ENCODE results near the gene LRRC27.

Gene LRRC27

DNA sequence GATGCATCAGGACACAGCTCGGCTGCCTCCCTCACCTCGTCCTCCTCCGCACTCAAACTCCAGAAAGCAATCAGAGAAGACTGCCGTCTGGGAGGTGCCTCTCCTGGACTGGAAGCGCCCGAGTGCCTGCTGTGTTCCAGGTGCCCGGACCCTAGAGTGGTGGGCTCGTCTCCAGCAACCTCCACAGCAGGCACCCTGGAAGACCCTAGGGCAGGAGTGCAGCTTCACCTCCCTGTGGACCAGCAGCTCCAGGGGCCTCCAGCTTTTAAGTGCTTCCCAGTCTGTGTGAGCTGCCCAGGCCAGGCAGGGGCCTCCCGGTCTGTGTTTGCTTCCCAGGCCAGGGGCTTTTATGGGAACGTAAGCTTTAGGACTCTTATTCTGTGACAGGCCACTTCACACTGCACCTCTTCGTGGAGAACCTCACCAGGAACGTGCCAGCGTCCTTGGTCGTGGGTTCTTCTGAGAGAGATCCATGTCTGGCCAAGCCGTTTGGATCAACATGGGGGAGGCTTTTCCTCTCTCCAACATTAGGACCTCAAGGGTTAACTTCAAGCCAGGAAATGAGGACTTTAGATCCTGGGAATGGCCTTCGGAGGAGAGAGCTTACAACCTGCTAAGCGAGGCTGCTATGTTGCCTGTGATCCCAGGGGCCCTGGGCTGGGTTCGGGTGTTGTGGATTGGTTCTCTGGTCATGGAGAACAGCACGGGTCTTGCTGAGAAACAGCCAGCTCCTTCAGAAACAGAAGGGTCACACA is 59.1 kb downstream of the LRRC27 start:
- no peak for DNase-seq (ENCODE audit: low read depth)

DNA sequence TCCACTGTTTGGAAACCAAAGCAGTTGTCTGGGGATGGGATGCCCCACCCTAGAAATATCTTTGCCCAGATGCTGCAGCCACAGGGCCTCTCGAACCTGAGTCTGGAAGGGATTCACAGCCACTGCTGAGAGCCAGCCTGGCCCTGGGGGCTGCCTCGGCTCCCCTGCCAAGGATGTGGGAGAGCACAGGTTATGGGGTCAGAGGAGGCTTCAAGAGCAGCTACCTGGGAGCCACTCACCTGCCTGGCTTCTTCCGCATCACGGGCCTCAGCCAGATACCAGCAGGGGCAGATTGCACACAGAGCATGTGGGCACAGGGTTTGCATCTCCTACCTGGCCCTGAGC is 59.7 kb downstream of the LRRC27 start:
- no peak for DNase-seq (ENCODE audit: low read depth)

DNA sequence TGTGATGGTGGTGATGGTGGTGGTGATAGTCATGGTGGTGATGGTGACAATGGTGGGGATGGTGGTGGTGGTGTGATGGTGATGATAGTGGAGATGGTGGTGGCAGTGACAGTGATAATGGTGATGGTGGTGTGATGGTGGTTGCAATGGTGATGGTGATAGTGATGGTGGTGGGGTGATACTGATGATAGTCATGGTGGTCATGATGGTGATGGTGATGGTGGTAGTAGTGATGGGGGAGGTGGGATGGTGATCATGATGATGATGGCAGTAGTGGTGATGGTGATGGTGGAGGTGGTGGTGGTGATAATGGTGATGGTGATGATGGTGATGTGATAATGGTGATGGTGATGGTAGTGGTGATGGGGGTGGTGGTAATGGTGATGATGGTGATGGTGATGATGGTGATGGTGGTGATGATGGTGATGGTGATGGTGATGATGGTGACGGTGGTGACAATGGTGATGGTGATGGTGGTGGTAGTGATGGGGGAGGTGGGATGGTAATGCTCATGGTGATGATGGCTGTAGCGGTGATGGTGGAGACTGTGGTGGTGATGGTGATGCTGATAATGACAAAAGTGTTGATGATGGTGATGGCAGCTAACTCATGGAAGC is 60.3 kb downstream of the LRRC27 start:
- DNase-seq (ENCODE audit: low read depth) = no peak

DNA sequence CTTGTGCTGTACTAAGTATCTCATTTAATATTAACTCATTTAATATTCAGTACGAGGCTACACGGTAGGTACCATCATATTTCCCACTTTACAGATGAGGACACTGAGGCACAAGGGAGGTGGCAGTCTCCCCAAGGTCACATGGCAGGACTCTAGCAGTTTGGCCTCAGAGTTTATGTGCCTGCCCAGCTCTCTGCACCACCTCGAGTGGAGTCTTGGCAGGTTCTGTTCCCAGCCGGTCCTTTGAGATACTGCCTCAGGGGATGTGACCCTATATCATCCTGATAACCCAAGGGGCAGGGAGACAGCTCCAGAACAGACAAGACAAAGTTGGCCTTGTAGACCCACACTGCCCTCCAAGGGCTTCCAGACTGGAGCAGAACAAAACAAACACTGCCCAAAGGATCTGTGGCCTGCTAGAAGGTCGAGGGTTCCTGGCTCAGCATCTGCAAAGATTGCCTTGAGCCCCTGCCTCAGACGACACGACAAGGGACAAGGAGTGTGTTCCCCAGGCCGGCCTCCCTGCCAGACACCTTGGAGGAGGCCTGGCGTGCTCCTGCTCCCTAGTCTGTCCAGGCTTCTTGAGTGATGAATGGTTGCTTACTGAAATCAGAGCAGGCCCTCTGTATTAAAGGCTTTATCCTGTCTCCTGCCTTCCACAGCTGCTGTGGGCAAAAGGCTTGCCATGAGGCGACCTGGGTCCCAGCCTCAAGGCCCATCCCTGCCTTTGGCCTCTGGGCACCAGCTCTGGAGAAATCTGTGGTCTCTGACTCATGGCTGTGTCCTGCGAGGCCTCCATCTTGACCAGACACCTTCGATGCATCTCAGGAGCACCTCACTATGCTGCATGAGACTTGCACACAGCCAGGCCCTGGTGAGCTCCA is 61.1 kb downstream of the LRRC27 start:
- peak; percentile 44 for DNase-seq (ENCODE audit: low read depth)

DNA sequence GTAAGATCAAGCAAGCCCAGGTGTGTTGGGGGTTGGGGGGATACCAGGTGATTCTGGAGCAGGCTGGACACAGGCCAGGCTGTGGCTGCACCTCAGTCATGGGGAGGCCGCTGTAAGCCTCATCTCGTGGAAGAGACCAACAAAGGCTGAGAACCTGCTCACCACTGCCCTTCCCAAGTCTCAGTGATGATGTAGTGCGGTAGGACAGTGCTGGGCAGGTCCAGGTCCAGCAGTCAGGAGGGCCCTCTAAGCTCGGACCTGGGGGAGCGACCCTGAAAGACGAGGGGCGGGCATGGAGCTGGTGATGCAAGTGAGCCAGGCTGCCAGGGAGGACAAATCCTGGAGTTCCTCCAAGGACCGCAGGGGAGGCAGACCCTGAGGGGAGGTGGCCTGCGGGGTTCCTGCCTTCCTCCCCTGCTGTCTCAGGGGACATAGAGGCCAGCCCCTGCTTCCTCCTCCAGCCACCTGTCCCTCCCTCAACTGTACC is 61.7 kb downstream of the LRRC27 start:
- DNase-seq (ENCODE audit: low read depth) = no peak

DNA sequence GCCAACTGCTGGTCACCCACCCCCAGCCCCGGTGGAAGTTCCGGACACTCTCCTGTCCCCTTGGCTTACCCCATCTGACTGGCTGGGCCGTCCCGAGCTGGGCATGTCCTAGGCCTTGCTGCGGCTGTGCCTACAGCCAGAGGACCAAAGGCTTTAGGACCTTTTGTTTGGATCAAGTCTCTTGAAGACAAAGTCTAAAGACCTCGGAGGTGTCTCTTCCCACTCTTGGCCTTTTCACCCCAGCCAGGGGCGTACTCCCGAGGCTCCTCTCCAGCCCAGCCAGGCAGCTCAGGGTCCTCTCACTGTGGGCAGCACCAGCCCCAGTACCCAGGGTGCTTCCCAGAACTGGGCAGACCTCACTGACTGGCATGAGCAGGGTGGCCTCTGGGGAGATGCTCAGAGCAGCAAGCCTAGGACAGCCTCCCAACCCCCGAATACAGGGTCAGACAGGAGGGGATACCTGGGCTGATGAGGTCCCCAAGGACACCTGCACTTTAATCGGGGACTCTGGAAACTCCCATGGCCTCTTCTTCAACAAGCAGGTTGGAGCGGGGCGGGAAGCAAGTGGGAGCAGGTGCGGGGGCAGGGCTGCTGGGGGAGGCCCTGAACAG is 62.3 kb downstream of the LRRC27 start:
- DNase-seq (ENCODE audit: low read depth) = no peak

DNA sequence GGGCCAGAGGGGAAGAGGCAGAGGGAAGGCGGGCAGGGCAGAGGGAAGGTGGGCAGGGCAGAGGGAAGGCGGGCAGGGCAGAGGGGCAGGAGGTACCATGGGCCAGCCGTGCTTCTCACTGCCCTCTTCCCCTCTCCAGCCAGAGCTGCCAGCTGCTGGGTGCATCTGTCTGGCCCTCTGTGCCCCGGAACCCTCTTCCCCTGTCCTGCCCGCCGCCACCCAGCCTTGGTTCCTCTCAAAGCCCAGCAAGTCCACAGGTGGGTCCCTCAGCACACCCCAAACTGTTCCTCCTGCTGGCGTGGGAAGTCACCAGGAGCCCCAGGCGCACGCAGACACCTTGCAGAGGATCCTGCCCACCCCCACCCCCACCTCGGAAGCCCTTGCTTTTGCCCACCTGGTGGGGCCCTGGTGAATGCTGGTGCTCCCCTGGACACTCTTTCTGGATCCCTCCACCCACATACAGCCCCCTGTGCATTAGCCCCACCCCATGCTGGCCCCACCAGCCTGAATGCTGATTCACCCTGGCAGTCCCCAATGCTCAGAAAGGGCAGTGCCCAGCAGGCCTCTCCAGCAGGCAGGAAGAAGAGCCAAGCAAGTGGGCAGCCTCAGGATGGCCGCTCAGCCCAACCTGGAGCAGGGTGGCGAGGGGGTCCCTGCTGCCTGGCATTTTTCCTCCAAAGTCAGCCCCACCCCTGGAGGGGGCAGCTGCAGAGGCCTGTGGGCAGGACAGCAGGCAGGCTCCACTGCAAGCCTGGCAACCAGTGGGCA is 63.1 kb downstream of the LRRC27 start:
- no peak for DNase-seq (ENCODE audit: low read depth)

DNA sequence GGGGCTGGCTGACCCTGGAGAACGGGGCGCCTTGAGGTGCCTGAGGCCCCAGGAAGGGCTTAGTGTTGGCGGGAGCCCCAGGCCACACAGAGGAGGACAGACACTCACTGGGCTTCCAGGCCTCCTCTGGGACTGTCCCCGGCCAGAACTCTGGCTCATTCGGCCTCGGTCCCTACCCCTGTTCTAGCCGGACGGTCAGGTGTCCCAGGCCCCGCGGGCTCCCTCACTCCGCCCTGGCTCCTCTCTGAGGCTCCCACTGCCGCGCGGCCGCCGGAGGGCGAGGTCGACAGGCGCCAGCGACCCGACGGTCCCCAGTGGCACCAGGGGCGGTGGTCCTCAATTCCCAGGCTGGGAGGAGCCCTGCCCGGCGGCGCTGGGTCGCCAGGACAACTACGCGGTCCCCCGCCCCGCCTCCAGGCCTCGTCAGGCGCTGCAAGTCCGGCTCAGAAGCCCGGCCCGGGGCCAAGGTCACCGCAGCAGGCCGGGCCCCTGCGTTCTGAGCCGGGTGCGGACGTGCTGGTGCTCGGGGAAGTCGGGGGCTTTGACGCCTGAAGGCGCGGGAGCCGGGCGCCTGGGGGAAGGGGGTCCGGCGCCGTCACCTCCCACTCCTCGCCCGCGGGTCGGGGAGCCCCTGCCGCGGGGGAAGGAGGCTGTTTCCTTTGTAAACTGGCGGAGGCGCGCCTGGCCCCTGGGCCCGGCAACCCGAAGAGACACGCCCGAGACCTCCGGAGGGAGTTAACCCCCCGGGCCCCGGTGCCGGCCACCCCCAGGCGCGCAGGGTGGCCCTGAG is 63.9 kb downstream of the LRRC27 start:
- DNase-seq (ENCODE audit: low read depth) = no peak

DNA sequence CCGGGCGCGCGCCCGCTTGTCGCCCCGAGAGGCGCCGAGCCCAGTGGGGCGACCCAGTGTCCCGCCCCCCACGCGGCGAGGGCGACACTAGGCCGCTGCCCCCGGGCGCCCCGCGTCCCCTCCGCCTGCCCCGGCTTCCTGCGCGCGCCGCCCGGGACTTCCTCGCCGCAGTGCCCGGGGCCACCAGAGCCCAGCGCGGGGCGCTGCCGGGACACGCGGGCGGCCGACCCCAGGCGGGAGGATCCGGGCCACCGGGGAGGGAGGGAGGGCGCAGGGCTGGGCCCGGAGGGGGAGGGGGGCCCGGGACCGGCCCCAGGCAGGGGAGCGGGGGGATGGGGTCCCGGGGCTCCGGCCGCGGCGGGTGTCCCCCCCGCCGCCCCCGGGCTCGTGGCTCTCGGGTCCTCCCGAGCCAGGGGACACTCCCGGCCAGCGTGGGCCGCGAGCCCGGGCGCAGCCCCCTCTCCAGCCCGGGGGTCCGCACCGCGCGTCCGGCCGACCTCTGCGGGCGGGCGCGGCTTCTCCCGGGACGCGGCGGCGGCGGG is 64.6 kb downstream of the LRRC27 start:
- DNase-seq (ENCODE audit: low read depth) = no peak

DNA sequence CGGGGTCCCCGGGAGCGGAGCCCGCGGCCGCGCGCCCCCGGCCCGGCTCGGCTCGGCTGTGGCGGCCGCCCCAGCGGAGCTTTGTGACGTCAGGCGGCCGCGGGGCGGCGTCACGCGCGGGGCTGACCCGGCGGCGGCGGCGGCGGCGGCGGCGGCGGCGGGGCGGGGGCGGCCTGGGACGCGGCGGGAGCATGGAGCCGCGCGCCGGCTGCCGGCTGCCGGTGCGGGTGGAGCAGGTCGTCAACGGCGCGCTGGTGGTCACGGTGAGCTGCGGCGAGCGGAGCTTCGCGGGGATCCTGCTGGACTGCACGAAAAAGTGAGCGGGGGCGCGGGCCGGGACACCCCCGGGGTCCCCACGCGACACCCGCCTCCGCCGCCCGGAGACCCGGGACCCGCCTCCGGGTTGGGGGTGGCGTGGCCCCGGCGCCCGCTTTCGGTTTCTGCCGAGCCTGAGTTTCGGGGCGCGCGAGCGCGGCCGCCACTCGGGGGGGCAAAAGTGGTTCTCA is 65.1 kb downstream of the LRRC27 start, which contains the start of gene PWWP2B:
PWWP2B (plus strand) TSS at position 165 of the 506 bp plus-strand sequence; CDS start at position 192, 27 bp downstream.
- no peak for DNase-seq (ENCODE audit: low read depth)

DNA sequence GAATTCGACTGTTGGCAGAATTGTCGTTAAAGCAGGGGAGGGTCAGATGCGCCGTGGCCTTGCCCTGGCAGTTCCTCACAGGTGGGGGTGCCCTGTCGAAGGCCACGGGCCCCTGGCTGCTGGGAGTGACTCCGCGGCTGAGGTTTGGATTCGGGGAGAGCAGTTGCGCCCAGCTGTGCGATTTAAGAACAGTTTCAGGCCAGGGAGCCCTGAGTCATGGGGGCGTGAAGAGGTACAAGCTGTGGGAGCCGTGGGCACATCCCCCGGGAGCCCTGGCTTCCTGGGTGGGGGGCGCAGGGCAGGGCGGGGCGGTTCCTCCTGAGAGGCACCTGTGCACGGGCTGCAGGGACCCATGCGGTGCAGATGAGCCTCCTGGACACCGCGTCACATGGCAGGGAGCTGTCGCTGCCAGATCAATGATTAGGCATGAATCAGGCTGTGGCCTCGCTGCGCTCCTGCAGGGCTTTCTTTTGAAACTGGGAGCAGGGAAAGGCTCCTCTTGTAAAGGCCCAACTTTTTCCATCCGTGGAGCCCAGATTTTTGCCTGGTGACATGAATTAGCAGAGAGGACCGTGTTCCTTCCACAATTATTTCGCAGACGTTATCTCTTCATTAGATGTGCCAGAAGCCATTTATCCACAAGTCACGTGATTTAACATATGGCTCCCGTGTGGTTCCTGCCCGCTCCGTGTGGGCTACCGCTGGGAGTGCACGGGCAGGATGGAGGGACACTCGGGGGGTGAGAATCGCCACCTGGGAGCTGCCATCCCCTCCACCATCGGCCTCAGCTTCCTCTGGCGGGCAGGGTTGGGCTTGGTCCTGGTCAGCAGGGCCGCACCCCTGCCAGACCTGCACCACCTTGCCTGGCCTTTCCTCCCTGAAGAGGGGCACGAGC is 65.9 kb downstream of the LRRC27 start:
- DNase-seq (ENCODE audit: low read depth) = peak; percentile 47

DNA sequence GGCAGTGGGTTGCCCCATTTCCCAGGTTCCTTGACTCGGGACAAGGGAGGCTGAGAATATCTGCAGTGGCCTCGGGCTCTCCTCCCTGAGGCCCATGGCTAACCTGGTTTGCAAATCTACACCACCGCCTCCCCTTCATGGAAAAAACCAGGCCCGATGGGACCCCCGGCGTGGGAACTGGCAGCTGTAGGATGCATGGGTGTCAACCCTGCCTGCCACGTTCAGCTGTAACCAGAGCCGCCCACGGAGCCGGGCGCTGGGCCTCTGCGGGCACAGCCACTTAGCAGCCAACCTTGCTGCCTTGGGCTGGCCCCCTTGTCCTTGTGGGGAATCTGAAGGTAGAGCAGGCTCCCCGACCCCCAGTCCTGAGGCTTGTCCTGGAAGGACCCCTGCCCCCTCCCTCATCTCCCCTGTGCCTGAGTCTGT is 66.6 kb downstream of the LRRC27 start:
- no peak for DNase-seq (ENCODE audit: low read depth)

DNA sequence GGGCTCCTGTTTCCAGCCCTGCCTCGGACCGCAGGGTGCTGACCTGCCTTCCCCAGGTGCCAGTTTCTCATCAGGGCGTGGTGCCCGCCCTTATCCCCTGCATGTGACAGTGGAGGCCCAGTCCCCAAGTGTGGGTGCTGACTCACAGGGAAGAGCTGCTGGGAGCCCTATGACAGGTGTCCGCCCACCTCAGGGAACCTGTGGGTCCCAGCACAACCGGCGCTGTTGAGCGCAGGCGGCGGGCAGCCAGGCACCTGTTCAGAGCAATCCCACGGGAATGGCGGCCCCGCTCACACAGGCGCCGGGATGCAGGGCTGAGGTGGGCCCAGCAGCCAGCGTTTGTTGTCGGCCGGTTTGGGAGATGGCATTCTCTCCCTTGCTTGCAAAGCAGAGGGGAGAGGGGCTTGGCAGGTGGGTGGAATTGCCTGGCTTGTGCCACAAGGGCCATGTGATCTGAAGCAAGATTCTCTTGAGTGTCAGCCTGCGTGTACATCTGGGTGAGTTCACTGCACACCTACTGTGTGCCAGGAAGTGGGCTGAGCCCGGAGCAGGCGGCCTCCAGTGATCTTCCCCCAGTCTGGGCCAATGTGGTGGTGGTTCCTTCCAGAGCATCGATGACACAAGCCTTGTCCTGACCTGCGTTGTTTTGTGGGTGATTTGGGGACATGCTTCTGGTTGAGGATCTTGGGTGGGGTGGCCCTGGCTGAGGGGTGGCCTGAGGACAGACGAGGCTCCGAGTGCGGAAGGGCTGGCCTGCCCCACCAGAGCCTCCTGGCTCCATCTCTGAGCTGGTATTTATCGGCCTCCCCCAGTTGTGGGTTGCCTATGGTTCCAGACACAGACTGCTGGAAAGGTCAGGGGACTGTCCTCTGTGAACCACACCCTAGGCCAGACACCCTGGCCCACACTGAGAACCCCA is 67.4 kb downstream of the LRRC27 start:
- DNase-seq (ENCODE audit: low read depth) = no peak

DNA sequence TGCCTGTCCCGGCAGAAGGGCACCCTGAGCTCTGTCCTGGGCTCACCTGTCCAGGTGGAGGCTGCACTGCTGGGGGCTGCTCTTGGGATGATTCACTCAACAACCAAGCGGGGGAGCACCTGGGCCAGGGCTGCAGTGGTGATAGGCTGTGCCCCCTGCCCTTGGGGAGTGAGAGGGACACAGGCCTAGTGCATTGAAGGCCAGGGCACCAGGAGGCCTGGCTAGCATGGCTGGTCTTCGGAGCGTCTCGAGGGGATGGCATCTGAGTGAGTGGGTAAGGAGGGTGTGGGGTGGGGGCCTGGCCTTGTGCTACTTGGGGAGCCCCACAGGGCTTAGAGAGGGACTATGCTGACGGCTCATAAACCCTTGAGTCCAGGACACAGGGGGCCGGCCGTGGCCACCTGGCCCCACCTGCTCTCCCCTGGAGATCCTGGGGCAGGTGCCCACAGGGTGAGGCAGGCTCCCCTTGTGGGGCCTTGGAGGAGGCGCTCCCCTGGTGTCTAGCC is 68.1 kb downstream of the LRRC27 start:
- DNase-seq (ENCODE audit: low read depth) = no peak

DNA sequence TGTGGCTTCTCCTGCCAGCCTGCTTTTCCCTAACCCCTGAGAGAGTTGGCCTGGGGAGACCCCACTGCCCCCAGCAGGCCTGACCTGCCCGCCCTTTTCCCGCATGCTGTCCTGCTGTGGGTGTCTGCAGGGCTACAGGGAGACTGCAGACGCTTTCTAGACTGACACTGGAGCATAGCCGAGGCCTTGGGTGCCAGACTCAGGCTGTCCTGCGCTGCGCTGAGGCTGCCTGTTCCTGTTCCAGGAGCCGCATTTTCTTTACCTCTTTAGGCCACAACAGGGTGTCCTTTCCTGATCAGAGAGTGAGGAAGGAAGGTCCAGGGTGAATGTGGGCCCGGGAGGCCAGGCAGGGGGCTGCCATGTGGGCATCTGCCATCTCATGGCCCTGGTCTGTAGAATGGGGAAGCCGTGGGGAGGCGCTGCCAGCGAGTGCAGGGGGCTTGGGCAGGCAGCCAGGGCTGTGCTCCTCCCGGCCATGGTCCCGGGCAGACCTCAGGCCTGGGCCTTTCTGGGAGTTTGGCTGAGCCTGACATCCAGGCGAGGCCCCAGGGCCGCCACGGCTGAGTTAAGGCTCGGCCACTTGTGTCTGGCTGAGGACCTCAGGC is 68.7 kb downstream of the LRRC27 start:
- DNase-seq (ENCODE audit: low read depth) = no peak

DNA sequence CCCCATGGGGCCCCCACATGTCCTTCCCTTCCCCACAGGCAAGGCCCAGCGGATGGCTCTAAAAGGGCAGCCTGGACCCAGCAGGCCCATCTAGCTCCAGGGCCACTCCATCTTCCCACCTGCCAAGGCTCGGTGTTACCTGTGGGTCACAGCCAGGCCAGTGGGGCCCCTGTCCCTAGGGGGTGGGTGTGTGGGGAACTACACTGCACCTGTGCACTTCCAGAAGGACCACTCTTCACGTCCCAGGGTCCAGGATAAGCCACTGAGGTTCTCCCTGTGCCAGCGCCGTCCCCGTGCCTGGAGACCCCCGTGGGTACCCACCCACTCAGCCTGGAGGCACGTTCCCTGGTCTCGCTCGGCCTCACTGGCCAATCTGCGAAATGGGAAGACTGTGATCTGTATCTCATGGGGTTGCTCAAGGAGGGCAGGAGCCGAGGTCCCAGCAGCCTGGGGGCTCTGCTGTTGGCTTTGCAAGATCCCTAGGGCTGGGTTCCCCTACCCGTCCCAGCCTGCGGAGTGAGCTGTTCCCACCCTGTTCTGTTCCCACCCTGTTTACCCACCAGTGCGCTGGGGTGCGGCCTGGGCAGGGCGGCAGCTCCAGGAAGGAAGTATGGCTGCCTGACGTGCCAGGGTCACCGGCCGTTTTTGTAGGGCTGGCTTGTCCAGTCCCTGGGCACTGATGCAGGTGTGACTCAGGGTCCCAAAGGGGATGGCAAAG is 69.6 kb downstream of the LRRC27 start:
- DNase-seq (ENCODE audit: low read depth) = no peak

DNA sequence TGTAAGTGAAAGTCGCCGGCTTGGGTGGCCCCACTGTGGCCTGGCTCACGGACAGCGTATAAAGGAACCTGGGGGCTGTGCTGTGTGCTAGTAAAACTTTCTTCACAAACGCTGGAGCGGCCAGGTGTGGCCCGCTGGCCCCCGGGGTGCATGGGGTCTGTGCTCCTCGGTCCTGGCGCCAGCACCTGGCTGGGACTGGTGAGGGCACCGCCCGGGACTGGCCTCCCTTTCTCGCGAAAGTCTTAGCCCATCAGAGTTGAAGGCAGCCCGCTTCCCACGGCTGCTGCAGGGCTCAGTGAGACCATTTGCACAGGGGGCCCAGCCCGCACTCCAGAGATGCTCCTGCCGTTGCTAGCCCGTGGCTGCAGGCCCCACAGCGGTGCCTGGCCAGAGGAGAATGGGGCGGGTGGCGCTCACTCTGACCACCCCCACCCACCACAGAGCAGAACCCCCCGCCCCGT is 70.8 kb downstream of the LRRC27 start:
- DNase-seq (ENCODE audit: low read depth) = no peak
